ENCODE data around the gene WDR27. TPM values are rescaled to one million over a fixed set of nuclear protein-coding genes. Genes with fewer than 3 reads are reported as not detected.

WDR27 gene
- polyA plus RNA-seq, 2 donors: 10.3 to 24.0 TPM

DNA sequence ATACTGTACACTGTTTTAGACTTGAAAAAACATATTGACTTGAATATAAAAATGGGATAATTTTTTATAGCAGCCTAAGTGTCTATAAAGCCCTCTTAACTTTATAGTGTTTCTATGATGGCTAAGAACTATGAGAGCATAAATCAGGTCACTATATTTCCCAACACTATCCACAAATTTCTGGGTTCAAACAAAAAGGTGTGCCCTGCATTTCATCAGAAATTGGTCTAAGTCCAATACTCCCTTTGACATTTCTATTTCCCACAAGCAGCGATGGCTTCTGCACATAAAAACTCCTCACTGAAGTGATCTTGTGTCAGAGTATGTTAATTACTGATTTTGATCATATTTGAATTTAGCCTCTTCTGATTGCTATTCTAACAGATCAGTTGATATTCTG is 143.9 kb downstream of the WDR27 start:
- no peak overlapping the region for H3K27ac ChIP-seq (ENCODE audit: low read depth in 2 of 2, low read length in 1 of 2)
- no peak overlapping the region for H3K4me3 ChIP-seq (ENCODE audit: low read depth in 1 of 2, low read length in 2 of 2)
- no peaks in the 10 kb centered on the region for H3K4me1 ChIP-seq (ENCODE audit: control insufficient read depth in 2 of 2, insufficient read depth in 2 of 2, low read length in 1 of 2)
- no peaks in the 10 kb centered on the region for H3K9me3 ChIP-seq (ENCODE audit: control insufficient read depth in 2 of 2, insufficient read depth in 1 of 2, low read depth in 1 of 2, low read length in 1 of 2)
- H3K27me3 ChIP-seq (ENCODE audit: control insufficient read depth in 1 of 2, insufficient read depth in 2 of 2, low read length in 2 of 2): no peaks in the 10 kb centered on the region
- peaks cover 2 to 3% of the 10 kb centered on the region in 2 donors for H3K36me3 ChIP-seq (ENCODE audit: control insufficient read depth in 2 of 2, insufficient read depth in 2 of 2, low read length in 1 of 2)
- WGBS, 2 donors: 95 to 96% methylated on average over 1 of the region's 1 CpG

DNA sequence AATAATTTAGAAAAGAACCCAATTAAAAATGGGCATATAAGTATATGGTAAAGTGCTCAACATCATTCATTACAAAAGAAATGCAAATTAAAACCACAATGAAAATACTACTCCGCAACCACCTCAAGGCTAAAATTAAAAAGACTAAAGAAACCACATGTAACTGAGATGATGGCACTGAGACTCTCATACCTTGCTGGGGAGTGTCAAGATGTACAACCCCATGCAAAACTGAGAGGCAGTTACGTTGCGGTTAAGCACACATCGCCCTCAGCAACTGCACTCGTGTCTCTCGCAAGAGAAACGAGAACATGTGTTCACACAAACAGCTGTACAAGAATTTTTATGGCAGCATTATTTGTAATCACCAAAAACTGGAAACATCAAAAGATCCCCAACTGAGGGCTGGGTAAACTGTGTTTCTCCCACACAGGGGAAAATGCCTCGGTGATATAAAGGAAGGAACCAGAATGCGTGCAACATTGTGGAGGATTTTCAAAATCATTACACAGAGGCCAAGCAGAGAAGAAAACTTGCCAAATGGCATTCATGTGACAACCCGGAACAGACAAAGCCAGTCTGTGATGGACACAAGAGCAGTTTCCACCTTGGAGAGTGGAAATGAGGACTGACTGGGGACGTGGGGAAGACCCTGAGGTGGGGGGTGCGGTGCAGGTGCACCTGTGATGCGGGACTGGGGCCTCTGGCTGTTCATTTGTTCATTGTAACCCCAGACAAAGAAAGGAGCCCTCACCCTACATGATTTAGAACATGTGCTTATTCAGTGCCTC is 144.9 kb downstream of the WDR27 start:
- Histone ChIP-seq H3K9me3 (ENCODE audit: control insufficient read depth in 2 of 2, insufficient read depth in 1 of 2, low read depth in 1 of 2, low read length in 1 of 2) (no peaks in the 10 kb centered on the region), H3K27ac (ENCODE audit: low read depth in 2 of 2, low read length in 1 of 2) (no peak overlapping the region), H3K27me3 (ENCODE audit: control insufficient read depth in 1 of 2, insufficient read depth in 2 of 2, low read length in 2 of 2) (no peaks in the 10 kb centered on the region), H3K4me3 (ENCODE audit: low read depth in 1 of 2, low read length in 2 of 2) (no peak overlapping the region), H3K4me1 (ENCODE audit: control insufficient read depth in 2 of 2, insufficient read depth in 2 of 2, low read length in 1 of 2) (no peaks in the 10 kb centered on the region), H3K36me3 (ENCODE audit: control insufficient read depth in 2 of 2, insufficient read depth in 2 of 2, low read length in 1 of 2) (peaks cover 2 to 3% of the 10 kb centered on the region in 2 donors)
- WGBS, 2 donors: 86% methylated on average over 13 of the region's 13 CpGs

DNA sequence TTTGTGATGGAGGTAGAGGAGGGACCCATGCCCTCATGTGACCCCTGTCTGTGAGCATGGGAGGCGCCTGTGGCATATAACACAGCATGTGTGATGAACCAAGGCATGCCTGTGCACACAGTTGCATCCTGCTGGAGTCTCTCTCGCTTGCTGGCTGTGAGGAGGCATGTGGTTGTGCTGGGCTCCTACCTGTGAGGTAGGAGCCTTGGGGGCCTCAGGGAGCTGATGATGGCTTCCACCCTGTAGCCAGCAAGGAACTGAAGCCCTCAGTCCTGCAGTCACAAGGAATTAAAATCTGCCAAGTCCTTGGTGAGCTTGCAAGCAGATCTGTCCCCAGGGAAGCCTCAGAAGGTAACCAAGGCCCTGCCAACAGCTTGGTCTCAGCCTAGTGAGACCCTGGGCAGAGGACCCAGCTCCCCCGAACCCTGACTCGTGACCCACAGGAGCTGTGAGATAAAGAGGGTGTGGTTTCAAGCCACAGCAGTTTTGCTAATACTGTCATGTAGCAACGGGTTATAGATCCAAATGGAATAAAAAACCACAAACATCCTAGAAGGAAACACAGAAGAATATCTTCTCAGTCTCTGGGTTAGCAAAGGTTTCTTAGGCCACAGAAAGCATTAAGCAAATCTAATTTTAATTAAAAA is 145.7 kb downstream of the WDR27 start:
- H3K27me3 ChIP-seq (ENCODE audit: control insufficient read depth in 1 of 2, insufficient read depth in 2 of 2, low read length in 2 of 2): no peaks in the 10 kb centered on the region
- no peaks in the 10 kb centered on the region for H3K4me1 ChIP-seq (ENCODE audit: control insufficient read depth in 2 of 2, insufficient read depth in 2 of 2, low read length in 1 of 2)
- no peak overlapping the region for H3K4me3 ChIP-seq (ENCODE audit: low read depth in 1 of 2, low read length in 2 of 2)
- no peaks in the 10 kb centered on the region for H3K9me3 ChIP-seq (ENCODE audit: control insufficient read depth in 2 of 2, insufficient read depth in 1 of 2, low read depth in 1 of 2, low read length in 1 of 2)
- H3K36me3 ChIP-seq (ENCODE audit: control insufficient read depth in 2 of 2, insufficient read depth in 2 of 2, low read length in 1 of 2): peaks cover 2 to 3% of the 10 kb centered on the region in 2 donors
- H3K27ac ChIP-seq (ENCODE audit: low read depth in 2 of 2, low read length in 1 of 2): no peak overlapping the region
- WGBS, 2 donors: 80 to 81% methylated on average over 5 of the region's 5 CpGs

DNA sequence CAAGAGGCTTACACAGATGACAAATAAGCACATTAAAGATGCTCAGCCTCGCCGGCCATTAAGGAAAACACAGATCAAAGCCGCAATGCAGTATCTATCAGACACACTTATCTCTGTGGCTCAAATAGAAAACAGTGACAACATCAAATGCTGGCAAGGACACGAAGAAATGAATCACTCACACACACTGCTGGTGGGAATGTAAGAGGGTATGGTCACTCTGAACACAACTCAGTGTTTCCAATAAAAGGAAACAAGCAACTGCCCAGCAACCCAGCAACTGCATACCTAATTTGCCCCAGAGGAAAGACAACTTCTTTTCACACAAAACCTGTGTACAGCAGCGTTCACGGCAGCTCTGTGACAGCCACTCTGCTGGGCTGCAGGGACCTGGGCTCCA is 155.8 kb downstream of the WDR27 start:
- H3K4me1 ChIP-seq (ENCODE audit: control insufficient read depth in 2 of 2, insufficient read depth in 2 of 2, low read length in 1 of 2): no peaks in the 10 kb centered on the region
- 87 to 92% methylated on average over 6 of the region's 6 CpGs for WGBS, 2 donors
- H3K36me3 ChIP-seq (ENCODE audit: control insufficient read depth in 2 of 2, insufficient read depth in 2 of 2, low read length in 1 of 2): no peaks in the 10 kb centered on the region
- no peaks in the 10 kb centered on the region for H3K27me3 ChIP-seq (ENCODE audit: control insufficient read depth in 1 of 2, insufficient read depth in 2 of 2, low read length in 2 of 2)
- no peaks in the 10 kb centered on the region for H3K9me3 ChIP-seq (ENCODE audit: control insufficient read depth in 2 of 2, insufficient read depth in 1 of 2, low read depth in 1 of 2, low read length in 1 of 2)
- H3K27ac ChIP-seq (ENCODE audit: low read depth in 2 of 2, low read length in 1 of 2): no peak overlapping the region
- no peak overlapping the region for H3K4me3 ChIP-seq (ENCODE audit: low read depth in 1 of 2, low read length in 2 of 2)

DNA sequence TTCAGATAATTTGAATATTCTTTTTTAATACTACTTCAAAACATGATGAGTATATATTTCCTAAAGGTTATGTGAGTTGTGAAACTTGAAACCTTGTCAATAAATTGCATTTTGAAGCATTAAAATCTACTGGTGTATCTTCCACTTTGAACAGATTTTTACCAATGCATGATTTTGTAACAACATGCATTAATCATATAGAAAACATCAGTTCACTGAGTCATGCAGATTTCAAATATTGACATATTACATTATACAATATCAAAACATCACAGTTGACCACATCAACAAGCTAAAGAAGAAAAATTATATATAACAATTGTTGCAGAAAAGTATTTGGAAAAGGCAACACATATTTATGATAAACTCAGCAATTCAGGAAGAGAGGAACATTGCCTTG is 158.1 kb downstream of the WDR27 start:
- Histone ChIP-seq H3K4me3 (ENCODE audit: low read depth in 1 of 2, low read length in 2 of 2) (no peak overlapping the region), H3K27me3 (ENCODE audit: control insufficient read depth in 1 of 2, insufficient read depth in 2 of 2, low read length in 2 of 2) (no peaks in the 10 kb centered on the region), H3K27ac (ENCODE audit: low read depth in 2 of 2, low read length in 1 of 2) (no peak overlapping the region), H3K4me1 (ENCODE audit: control insufficient read depth in 2 of 2, insufficient read depth in 2 of 2, low read length in 1 of 2) (no peaks in the 10 kb centered on the region), H3K9me3 (ENCODE audit: control insufficient read depth in 2 of 2, insufficient read depth in 1 of 2, low read depth in 1 of 2, low read length in 1 of 2) (no peaks in the 10 kb centered on the region), H3K36me3 (ENCODE audit: control insufficient read depth in 2 of 2, insufficient read depth in 2 of 2, low read length in 1 of 2) (no peaks in the 10 kb centered on the region)

DNA sequence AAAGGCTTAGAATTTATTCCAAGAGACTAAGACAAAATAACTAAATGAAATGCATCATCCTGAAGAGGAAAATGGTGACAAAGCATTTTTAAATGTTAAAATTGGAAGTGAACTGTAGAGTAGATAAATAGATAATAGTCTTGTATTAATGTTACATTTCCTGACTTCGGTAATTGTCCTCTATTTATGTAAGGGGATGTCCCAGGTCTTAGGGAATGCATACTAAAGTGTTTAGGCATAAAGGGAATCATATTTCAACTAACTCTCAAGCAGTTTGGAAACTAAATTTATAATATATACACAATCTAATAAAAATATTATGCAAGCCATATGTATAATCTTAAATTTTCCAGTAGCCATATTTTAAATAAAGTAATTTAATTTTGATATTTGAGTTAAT is 159.3 kb downstream of the WDR27 start:
- no peaks in the 10 kb centered on the region for H3K4me1 ChIP-seq (ENCODE audit: control insufficient read depth in 2 of 2, insufficient read depth in 2 of 2, low read length in 1 of 2)
- H3K27ac ChIP-seq (ENCODE audit: low read depth in 2 of 2, low read length in 1 of 2): no peak overlapping the region
- H3K27me3 ChIP-seq (ENCODE audit: control insufficient read depth in 1 of 2, insufficient read depth in 2 of 2, low read length in 2 of 2): no peaks in the 10 kb centered on the region
- H3K36me3 ChIP-seq (ENCODE audit: control insufficient read depth in 2 of 2, insufficient read depth in 2 of 2, low read length in 1 of 2): no peaks in the 10 kb centered on the region
- H3K4me3 ChIP-seq (ENCODE audit: low read depth in 1 of 2, low read length in 2 of 2): no peak overlapping the region
- 89 to 90% methylated on average over 1 of the region's 1 CpG for WGBS, 2 donors
- no peaks in the 10 kb centered on the region for H3K9me3 ChIP-seq (ENCODE audit: control insufficient read depth in 2 of 2, insufficient read depth in 1 of 2, low read depth in 1 of 2, low read length in 1 of 2)

DNA sequence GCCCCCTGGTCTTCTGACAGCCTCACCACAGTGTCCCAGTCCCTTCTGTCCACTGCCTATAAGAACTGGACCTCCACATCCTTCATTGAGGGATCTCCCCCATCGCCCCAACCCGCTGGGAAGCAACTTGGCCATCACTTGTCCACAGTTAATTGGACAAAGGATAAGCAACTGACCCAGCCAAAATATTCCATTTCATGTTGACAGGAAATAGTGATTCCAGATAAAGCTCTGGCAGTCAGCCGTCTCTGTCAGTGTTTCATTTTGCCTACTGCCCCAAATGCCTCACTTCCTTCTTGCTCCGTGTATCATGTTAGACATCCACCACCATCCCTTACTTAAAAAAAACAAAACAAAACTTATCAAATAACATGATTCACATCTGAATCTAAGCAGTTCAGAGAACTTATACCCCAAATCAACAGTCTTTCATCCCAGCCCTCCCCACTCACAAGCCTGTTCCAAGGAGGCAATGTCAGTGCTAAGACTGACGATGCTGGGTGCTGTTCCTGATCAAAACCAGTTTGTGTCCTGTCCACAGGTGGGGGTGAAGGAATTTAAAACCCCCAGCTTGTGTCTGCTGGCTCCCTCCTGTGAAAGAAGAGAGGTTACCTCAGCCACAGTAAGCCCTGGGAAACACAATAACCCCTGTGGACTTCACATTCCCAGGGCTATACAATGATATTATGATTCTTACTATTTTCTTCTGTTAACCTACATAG is 162.5 kb downstream of the WDR27 start:
- Histone ChIP-seq H3K27ac (ENCODE audit: low read depth in 2 of 2, low read length in 1 of 2) (no peak overlapping the region), H3K36me3 (ENCODE audit: control insufficient read depth in 2 of 2, insufficient read depth in 2 of 2, low read length in 1 of 2) (no peaks in the 10 kb centered on the region), H3K4me3 (ENCODE audit: low read depth in 1 of 2, low read length in 2 of 2) (no peak overlapping the region), H3K27me3 (ENCODE audit: control insufficient read depth in 1 of 2, insufficient read depth in 2 of 2, low read length in 2 of 2) (no peaks in the 10 kb centered on the region), H3K4me1 (ENCODE audit: control insufficient read depth in 2 of 2, insufficient read depth in 2 of 2, low read length in 1 of 2) (no peaks in the 10 kb centered on the region), H3K9me3 (ENCODE audit: control insufficient read depth in 2 of 2, insufficient read depth in 1 of 2, low read depth in 1 of 2, low read length in 1 of 2) (no peaks in the 10 kb centered on the region)
- 75 to 84% methylated on average over 5 of the region's 5 CpGs for WGBS, 2 donors

DNA sequence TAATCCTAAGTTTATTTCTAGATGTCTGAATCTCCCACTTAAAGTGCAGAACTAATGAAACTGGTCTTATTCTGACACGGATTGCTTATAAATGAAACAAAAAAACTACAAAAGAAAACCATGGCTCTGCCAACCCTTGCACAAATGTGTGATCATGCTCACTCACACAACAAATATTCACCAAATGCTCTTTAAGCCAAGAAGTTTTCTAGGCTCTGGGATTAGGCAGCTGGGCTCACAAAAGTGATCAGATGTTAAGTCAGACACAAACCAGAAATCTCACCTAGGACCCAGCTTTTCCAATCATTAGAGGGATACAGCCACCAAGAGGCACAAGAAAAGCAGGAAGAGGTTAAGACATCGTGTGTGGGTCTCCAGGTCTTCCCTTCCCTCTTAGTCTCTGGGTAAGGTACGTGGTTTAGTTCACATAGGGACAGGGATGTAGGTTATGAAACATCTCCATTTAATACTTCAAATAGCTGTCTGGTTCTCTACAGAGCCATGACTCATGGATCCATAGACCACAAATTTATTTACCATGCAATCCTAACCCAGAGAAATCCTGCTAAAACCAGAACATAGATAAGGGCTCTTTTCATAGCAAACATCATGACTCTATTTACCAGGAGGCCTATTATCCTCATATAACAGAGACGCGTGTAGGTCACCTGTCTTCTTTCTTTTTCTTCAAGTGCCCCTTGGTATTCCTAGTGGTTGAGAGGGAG is 165.2 kb downstream of the WDR27 start:
- Histone ChIP-seq H3K27me3 (ENCODE audit: control insufficient read depth in 1 of 2, insufficient read depth in 2 of 2, low read length in 2 of 2) (no peaks in the 10 kb centered on the region), H3K4me3 (ENCODE audit: low read depth in 1 of 2, low read length in 2 of 2) (no peak overlapping the region), H3K27ac (ENCODE audit: low read depth in 2 of 2, low read length in 1 of 2) (no peak overlapping the region), H3K9me3 (ENCODE audit: control insufficient read depth in 2 of 2, insufficient read depth in 1 of 2, low read depth in 1 of 2, low read length in 1 of 2) (peaks cover 0 to 6% of the 10 kb centered on the region in 2 donors), H3K4me1 (ENCODE audit: control insufficient read depth in 2 of 2, insufficient read depth in 2 of 2, low read length in 1 of 2) (no peaks in the 10 kb centered on the region), H3K36me3 (ENCODE audit: control insufficient read depth in 2 of 2, insufficient read depth in 2 of 2, low read length in 1 of 2) (no peaks in the 10 kb centered on the region)
- WGBS, 2 donors: 92 to 95% methylated on average over 5 of the region's 5 CpGs

DNA sequence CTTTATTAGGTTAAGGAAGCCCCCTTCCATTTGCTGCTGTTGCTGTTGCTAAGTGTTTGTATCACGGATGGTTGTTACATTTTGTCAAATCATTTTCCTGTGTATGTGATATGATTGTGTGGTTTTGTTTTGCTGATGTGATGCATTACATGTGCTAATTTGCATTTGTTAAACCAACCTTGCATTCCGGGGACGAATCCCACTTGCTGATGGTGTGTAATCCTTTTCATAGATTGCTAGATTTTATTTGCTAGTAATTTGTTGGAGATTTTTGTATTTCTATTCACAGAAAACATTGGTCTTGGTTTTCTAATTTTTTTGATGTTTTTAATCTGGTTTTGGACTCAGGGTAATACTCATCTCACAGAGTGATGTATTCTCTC is 167.8 kb downstream of the WDR27 start:
- 95% methylated on average over 3 of the region's 3 CpGs for WGBS, 2 donors
- Histone ChIP-seq H3K4me1 (ENCODE audit: control insufficient read depth in 2 of 2, insufficient read depth in 2 of 2, low read length in 1 of 2) (no peaks in the 10 kb centered on the region), H3K4me3 (ENCODE audit: low read depth in 1 of 2, low read length in 2 of 2) (no peak overlapping the region), H3K27me3 (ENCODE audit: control insufficient read depth in 1 of 2, insufficient read depth in 2 of 2, low read length in 2 of 2) (no peaks in the 10 kb centered on the region), H3K36me3 (ENCODE audit: control insufficient read depth in 2 of 2, insufficient read depth in 2 of 2, low read length in 1 of 2) (no peaks in the 10 kb centered on the region), H3K9me3 (ENCODE audit: control insufficient read depth in 2 of 2, insufficient read depth in 1 of 2, low read depth in 1 of 2, low read length in 1 of 2) (peaks cover 0 to 6% of the 10 kb centered on the region in 2 donors), H3K27ac (ENCODE audit: low read depth in 2 of 2, low read length in 1 of 2) (no peak overlapping the region)

All from esophagus (tissue), 2 donors.